ENCODE results near the gene ARAP3.

DNA sequence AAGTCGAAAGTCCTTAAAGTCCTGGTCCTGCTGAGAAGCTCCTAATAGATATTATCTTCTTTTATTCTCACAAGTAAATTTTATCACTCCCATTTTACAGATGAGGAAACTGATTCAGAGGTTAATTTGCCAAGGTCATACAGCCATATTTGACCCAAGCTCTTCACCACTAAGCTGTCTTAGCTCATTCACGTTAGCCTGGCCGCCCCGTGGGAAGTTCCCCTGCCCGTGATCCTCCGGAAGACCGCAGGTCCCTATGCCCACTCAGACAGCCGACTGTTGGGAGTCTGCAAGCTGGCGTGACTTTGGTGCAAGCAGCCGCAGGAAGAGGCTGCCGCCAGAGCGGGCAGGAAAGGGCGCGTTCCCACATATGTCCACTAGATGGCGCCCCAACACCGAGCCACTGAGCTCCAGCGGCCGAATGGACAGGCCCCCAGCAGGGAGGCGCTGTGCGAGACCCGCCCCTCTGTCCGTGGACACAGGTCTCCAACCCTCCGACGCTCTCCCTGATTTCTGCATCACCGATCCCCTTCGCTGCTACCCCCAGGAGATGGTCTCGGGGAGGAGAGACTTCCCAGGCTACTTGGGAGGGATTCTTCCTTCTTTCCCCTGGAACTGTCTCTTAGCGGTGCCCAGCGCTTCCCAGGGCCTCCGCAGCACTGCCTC, 10.0 kb upstream of the ARAP3 start:
- no peak for TF ChIP-seq ELF4 (IDR thresholded peaks at IDR 0.05)
- no peak for TF ChIP-seq TARDBP (IDR thresholded peaks at IDR 0.05)
- TF ChIP-seq NFRKB (IDR thresholded peaks at IDR 0.05): no peak
- no peak for TF ChIP-seq FOXK2 (IDR thresholded peaks at IDR 0.05)
- no peak for TF ChIP-seq BHLHE40 (IDR thresholded peaks at IDR 0.05; ENCODE audit: borderline replicate concordance)

Measured in HEK293T (cell line).